ENCODE results near the gene TRAM2.

Gene TRAM2

DNA sequence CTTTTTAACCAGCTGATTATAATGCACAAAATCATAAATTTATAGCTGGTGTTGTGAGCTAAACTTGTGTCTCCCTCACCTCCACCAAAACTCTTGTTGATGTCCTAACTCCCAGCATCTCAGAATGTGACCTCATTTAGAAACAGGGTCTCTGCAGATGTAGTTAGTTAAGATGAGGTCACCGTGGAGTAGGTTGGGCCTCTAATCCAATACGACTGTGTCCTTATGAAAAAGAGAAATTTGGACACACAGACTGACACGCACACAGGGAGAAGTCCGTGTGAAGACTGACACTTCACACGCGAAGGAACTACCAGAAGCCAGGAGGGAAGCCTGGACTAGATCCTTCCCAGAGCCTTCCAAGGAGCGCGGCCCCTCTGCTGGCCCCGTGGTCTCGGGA, 46.5 kb downstream of the TRAM2 start:
- no peak overlapping the region for H3K4me3 ChIP-seq (ENCODE audit: low read length in 2 of 2)
- H3K9ac ChIP-seq (ENCODE audit: low read depth, low read length, poor library complexity): no peak overlapping the region
- no peak overlapping the region for H2BK15ac ChIP-seq (ENCODE audit: low read length)
- no peak overlapping the region for H4K91ac ChIP-seq (ENCODE audit: low read depth, low read length, poor library complexity)
- H3K27ac ChIP-seq (replicated peaks; ENCODE audit: low read length): no peak overlapping the region
- H3K18ac ChIP-seq (ENCODE audit: low read length): no peak overlapping the region
- no peaks in the 10 kb centered on the region for H3K79me1 ChIP-seq (ENCODE audit: low read depth, low read length)
- H4K8ac ChIP-seq (ENCODE audit: low read depth, low read length): peak overlapping the region; percentile 56
- DNase-seq (ENCODE audit: low spot score): no peak
- H3K27me3 ChIP-seq (ENCODE audit: control insufficient read depth in 3 of 3, insufficient read depth in 3 of 3, low read depth in 1 of 3, low read length in 3 of 3): no peaks in the 10 kb centered on the region
- no peaks in the 10 kb centered on the region for H3K9me3 ChIP-seq (replicated peaks in 1 of 2; ENCODE audit: control insufficient read depth in 2 of 2, insufficient read depth in 1 of 2, low read depth in 1 of 2, low read length in 2 of 2)
- no CpG with 5 or more reads among the region's 10 CpGs for WGBS, 2 donors (ENCODE audit: extremely low coverage in 2 of 2, insufficient read length in 2 of 2, insufficient replicate concordance in 1 of 2)
- no peak overlapping the region for H2BK5ac ChIP-seq (ENCODE audit: low read length)
- H2AK5ac ChIP-seq (ENCODE audit: low read depth, low read length): no peak overlapping the region
- no peak overlapping the region for H2BK12ac ChIP-seq (ENCODE audit: low read length)
- peak overlapping the region; percentile 41 for H3K4ac ChIP-seq (ENCODE audit: low read length)
- no peak overlapping the region for H2AFZ ChIP-seq (ENCODE audit: low read length)
- no peak overlapping the region for H3K23ac ChIP-seq (ENCODE audit: low read depth, low read length, poor library complexity)
- H3K14ac ChIP-seq (ENCODE audit: low read length): no peak overlapping the region
- H2BK120ac ChIP-seq (ENCODE audit: low read depth, low read length): no peak overlapping the region
- H3K4me1 ChIP-seq (ENCODE audit: control insufficient read depth in 2 of 2, insufficient read depth in 1 of 2, low read depth in 1 of 2, low read length in 2 of 2): no peaks in the 10 kb centered on the region
- peaks cover 12 to 17% of the 10 kb centered on the region in 2 donors for H3K36me3 ChIP-seq (replicated peaks in 1 of 2; ENCODE audit: control insufficient read depth in 2 of 2, insufficient read depth in 2 of 2, low read length in 2 of 2)
- H3K4me2 ChIP-seq (ENCODE audit: insufficient read depth, low read length, poor library complexity, severe bottlenecking): no peak overlapping the region

- Histone ChIP-seq H3K36me3 (replicated peaks in 1 of 2; ENCODE audit: control insufficient read depth in 2 of 2, insufficient read depth in 2 of 2, low read length in 2 of 2) (peaks cover 6 to 8% of the 10 kb centered on the region in 2 donors), H2AFZ (ENCODE audit: low read length) (no peak overlapping the region), H3K4me1 (ENCODE audit: control insufficient read depth in 2 of 2, insufficient read depth in 1 of 2, low read depth in 1 of 2, low read length in 2 of 2) (peaks cover 0 to 1% of the 10 kb centered on the region in 2 donors), H3K4me3 (ENCODE audit: low read length in 2 of 2) (no peak overlapping the region), H3K9ac (ENCODE audit: low read depth, low read length, poor library complexity) (no peak overlapping the region), H3K14ac (ENCODE audit: low read length) (no peak overlapping the region), H3K4ac (ENCODE audit: low read length) (no peak overlapping the region), H3K4me2 (ENCODE audit: insufficient read depth, low read length, poor library complexity, severe bottlenecking) (no peak overlapping the region), H4K91ac (ENCODE audit: low read depth, low read length, poor library complexity) (no peak overlapping the region), H3K18ac (ENCODE audit: low read length) (no peak overlapping the region), H3K27me3 (ENCODE audit: control insufficient read depth in 3 of 3, insufficient read depth in 3 of 3, low read depth in 1 of 3, low read length in 3 of 3) (no peaks in the 10 kb centered on the region), H3K23ac (ENCODE audit: low read depth, low read length, poor library complexity) (no peak overlapping the region), H3K9me3 (replicated peaks in 1 of 2; ENCODE audit: control insufficient read depth in 2 of 2, insufficient read depth in 1 of 2, low read depth in 1 of 2, low read length in 2 of 2) (no peaks in the 10 kb centered on the region), H3K27ac (replicated peaks; ENCODE audit: low read length) (no peak overlapping the region), H2BK12ac (ENCODE audit: low read length) (no peak overlapping the region), H2AK5ac (ENCODE audit: low read depth, low read length) (no peak overlapping the region), H2BK120ac (ENCODE audit: low read depth, low read length) (no peak overlapping the region), H2BK5ac (ENCODE audit: low read length) (no peak overlapping the region), H2BK15ac (ENCODE audit: low read length) (no peak overlapping the region), H4K8ac (ENCODE audit: low read depth, low read length) (no peak overlapping the region), H3K79me1 (ENCODE audit: low read depth, low read length) (no peaks in the 10 kb centered on the region)
- DNase-seq (ENCODE audit: low spot score): no peak
- WGBS, 2 donors (ENCODE audit: extremely low coverage in 2 of 2, insufficient read length in 2 of 2, insufficient replicate concordance in 1 of 2): no CpG with 5 or more reads among the region's 8 CpGs
Observed at GRCh38 chr6:52529311-52529710, 47.5 kb downstream of the TRAM2 start.

- no CpG with 5 or more reads among the region's 7 CpGs for WGBS, 2 donors (ENCODE audit: extremely low coverage in 2 of 2, insufficient read length in 2 of 2, insufficient replicate concordance in 1 of 2)
- no peak overlapping the region for H3K4me2 ChIP-seq (ENCODE audit: insufficient read depth, low read length, poor library complexity, severe bottlenecking)
- no peaks in the 10 kb centered on the region for H3K9me3 ChIP-seq (replicated peaks in 1 of 2; ENCODE audit: control insufficient read depth in 2 of 2, insufficient read depth in 1 of 2, low read depth in 1 of 2, low read length in 2 of 2)
- H2AK5ac ChIP-seq (ENCODE audit: low read depth, low read length): no peak overlapping the region
- H4K91ac ChIP-seq (ENCODE audit: low read depth, low read length, poor library complexity): no peak overlapping the region
- no peaks in the 10 kb centered on the region for H3K27me3 ChIP-seq (ENCODE audit: control insufficient read depth in 3 of 3, insufficient read depth in 3 of 3, low read depth in 1 of 3, low read length in 3 of 3)
- no peak for DNase-seq (ENCODE audit: low spot score)
- H2BK120ac ChIP-seq (ENCODE audit: low read depth, low read length): no peak overlapping the region
- no peak overlapping the region for H2BK12ac ChIP-seq (ENCODE audit: low read length)
- H3K9ac ChIP-seq (ENCODE audit: low read depth, low read length, poor library complexity): no peak overlapping the region
- no peak overlapping the region for H3K4me3 ChIP-seq (ENCODE audit: low read length in 2 of 2)
- no peak overlapping the region for H3K18ac ChIP-seq (ENCODE audit: low read length)
- no peaks in the 10 kb centered on the region for H3K79me1 ChIP-seq (ENCODE audit: low read depth, low read length)
- no peak overlapping the region for H3K27ac ChIP-seq (replicated peaks; ENCODE audit: low read length)
- no peak overlapping the region for H3K4ac ChIP-seq (ENCODE audit: low read length)
- no peak overlapping the region for H2AFZ ChIP-seq (ENCODE audit: low read length)
- no peak overlapping the region for H3K14ac ChIP-seq (ENCODE audit: low read length)
- H2BK5ac ChIP-seq (ENCODE audit: low read length): no peak overlapping the region
- no peak overlapping the region for H4K8ac ChIP-seq (ENCODE audit: low read depth, low read length)
- H3K4me1 ChIP-seq (ENCODE audit: control insufficient read depth in 2 of 2, insufficient read depth in 1 of 2, low read depth in 1 of 2, low read length in 2 of 2): peaks cover 0 to 1% of the 10 kb centered on the region in 2 donors
- no peak overlapping the region for H3K23ac ChIP-seq (ENCODE audit: low read depth, low read length, poor library complexity)
- H3K36me3 ChIP-seq (replicated peaks in 1 of 2; ENCODE audit: control insufficient read depth in 2 of 2, insufficient read depth in 2 of 2, low read length in 2 of 2): peaks cover 2 to 6% of the 10 kb centered on the region in 2 donors
- no peak overlapping the region for H2BK15ac ChIP-seq (ENCODE audit: low read length)
Observed at GRCh38 chr6:52527436-52527835, 49.4 kb downstream of the TRAM2 start.

DNA sequence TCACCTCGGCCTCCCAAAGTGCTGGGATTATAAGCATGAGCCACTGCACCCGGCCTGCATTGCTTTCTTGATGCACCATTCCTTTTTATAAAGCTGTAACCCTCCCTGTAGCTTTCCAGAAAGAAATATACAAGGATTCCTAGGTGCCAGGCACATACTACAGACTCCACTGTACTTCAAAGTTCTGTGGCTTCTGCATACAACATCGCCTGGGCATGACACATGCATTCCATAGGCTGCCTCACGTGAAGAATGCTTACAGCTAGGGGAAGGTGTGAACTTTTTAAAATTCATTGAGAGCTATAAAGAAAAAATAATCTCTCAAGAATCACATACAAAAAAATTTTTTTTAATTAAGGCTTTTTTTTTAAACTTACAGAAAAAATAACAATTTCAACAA, 50.2 kb downstream of the TRAM2 start:
- Histone ChIP-seq H2BK12ac (ENCODE audit: low read length) (no peak overlapping the region), H3K79me1 (ENCODE audit: low read depth, low read length) (no peaks in the 10 kb centered on the region), H3K36me3 (replicated peaks in 1 of 2; ENCODE audit: control insufficient read depth in 2 of 2, insufficient read depth in 2 of 2, low read length in 2 of 2) (peaks cover 2 to 6% of the 10 kb centered on the region in 2 donors), H3K4me3 (ENCODE audit: low read length in 2 of 2) (no peak overlapping the region), H3K4me2 (ENCODE audit: insufficient read depth, low read length, poor library complexity, severe bottlenecking) (no peak overlapping the region), H2BK15ac (ENCODE audit: low read length) (no peak overlapping the region), H3K14ac (ENCODE audit: low read length) (no peak overlapping the region), H3K4me1 (ENCODE audit: control insufficient read depth in 2 of 2, insufficient read depth in 1 of 2, low read depth in 1 of 2, low read length in 2 of 2) (peaks cover 0 to 1% of the 10 kb centered on the region in 2 donors), H3K18ac (ENCODE audit: low read length) (no peak overlapping the region), H3K27ac (replicated peaks; ENCODE audit: low read length) (no peak overlapping the region), H2AFZ (ENCODE audit: low read length) (no peak overlapping the region), H2BK5ac (ENCODE audit: low read length) (no peak overlapping the region), H3K9ac (ENCODE audit: low read depth, low read length, poor library complexity) (no peak overlapping the region), H4K91ac (ENCODE audit: low read depth, low read length, poor library complexity) (no peak overlapping the region), H3K9me3 (replicated peaks in 1 of 2; ENCODE audit: control insufficient read depth in 2 of 2, insufficient read depth in 1 of 2, low read depth in 1 of 2, low read length in 2 of 2) (no peaks in the 10 kb centered on the region), H2BK120ac (ENCODE audit: low read depth, low read length) (no peak overlapping the region), H3K23ac (ENCODE audit: low read depth, low read length, poor library complexity) (no peak overlapping the region), H4K8ac (ENCODE audit: low read depth, low read length) (no peak overlapping the region), H2AK5ac (ENCODE audit: low read depth, low read length) (no peak overlapping the region), H3K27me3 (ENCODE audit: control insufficient read depth in 3 of 3, insufficient read depth in 3 of 3, low read depth in 1 of 3, low read length in 3 of 3) (no peaks in the 10 kb centered on the region), H3K4ac (ENCODE audit: low read length) (no peak overlapping the region)
- WGBS, 2 donors (ENCODE audit: extremely low coverage in 2 of 2, insufficient read length in 2 of 2, insufficient replicate concordance in 1 of 2): no CpG with 5 or more reads among the region's 4 CpGs
- DNase-seq (ENCODE audit: low spot score): no peak
